Glutamatergic neuron (in vitro differentiated cells): Measurements from ENCODE around the gene NHLH2. TPM values are rescaled to one million over a fixed set of nuclear protein-coding genes. Genes with fewer than 3 reads are reported as not detected.

Source experiments
- DNase-seq: peaks from one replicate; pipeline ENCODE4 v3.0.0; 2022
- H3K27ac Mint-ChIP-seq: one replicate; pipeline ENCODE4 v1.8.0; 2020; ENCODE audit warnings: mild to moderate bottlenecking, mixed read lengths, inconsistent platforms; ENCODE audit not compliant: unreplicated experiment
- H3K27me3 Mint-ChIP-seq: one replicate; pipeline ENCODE4 v1.8.0; 2020; ENCODE audit warnings: mild to moderate bottlenecking, moderate library complexity, mixed read lengths, inconsistent platforms; ENCODE audit not compliant: unreplicated experiment
- H3K36me3 Mint-ChIP-seq: one replicate; pipeline ENCODE4 v1.8.0; 2020; ENCODE audit warnings: mild to moderate bottlenecking, mixed read lengths, inconsistent platforms; ENCODE audit not compliant: unreplicated experiment
- H3K4me1 Mint-ChIP-seq: one replicate; pipeline ENCODE4 v1.8.0; 2020; ENCODE audit warnings: mild to moderate bottlenecking, low read depth, mixed read lengths, inconsistent platforms; ENCODE audit not compliant: unreplicated experiment
- H3K4me3 Mint-ChIP-seq: one replicate; pipeline ENCODE4 v1.8.0; 2020; ENCODE audit warnings: mild to moderate bottlenecking, mixed read lengths, inconsistent platforms; ENCODE audit not compliant: unreplicated experiment
- H3K9me3 Mint-ChIP-seq: one replicate; pipeline ENCODE4 v1.8.0; 2020; ENCODE audit warnings: mild to moderate bottlenecking, moderate library complexity, mixed read lengths, inconsistent platforms; ENCODE audit not compliant: unreplicated experiment
- total RNA-seq: library from RNA; stranded (reverse); fragmentation: NEBNext Ultra II Directional; extraction: Animal tissue kit (Norgen Biotek cat#: 25700); gene quantifications from one replicate; pipeline ENCODE4 v1.2.1, GENCODE V29; 2021; ENCODE audit not compliant: unreplicated experiment
- TF ChIP-seq, protein P1 (sequence below): fragments of 200-600 bp; sonication (generic); IDR thresholded peaks from one replicate; pipeline ENCODE4 v1.5.0; 2021; ENCODE audit not compliant: partially characterized antibody, unreplicated experiment

The NHLH2 gene
- total RNA-seq, 1 donor from 2014 or later: 255 TPM

DNA sequence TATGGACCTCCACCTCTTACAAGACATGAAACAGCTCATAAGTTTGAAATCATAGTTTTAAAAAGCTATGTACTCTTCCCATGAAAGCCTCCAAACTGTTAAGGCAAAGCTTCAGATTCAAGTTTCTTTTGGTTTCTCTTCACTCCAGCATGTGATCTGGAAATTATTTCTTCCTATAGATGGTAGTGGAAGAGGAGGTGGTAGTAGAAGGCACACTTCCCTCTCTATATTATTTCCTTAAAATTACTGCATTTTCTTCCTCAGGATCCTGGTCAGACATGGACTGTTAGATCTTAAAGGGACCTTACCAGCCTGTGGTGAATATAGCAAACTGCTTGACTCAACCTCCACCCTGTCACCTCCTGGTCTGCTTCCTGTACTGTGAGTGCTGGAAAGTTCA lies 31.9 kb downstream of the NHLH2 start:
- no peaks in the 10 kb centered on the region for H3K36me3 Mint-ChIP-seq
- no peak overlapping the region for H3K27ac Mint-ChIP-seq
- peaks cover 5% of the 10 kb centered on the region for H3K9me3 Mint-ChIP-seq
- peaks cover 12% of the 10 kb centered on the region for H3K27me3 Mint-ChIP-seq
- TF ChIP-seq, protein P1, sequence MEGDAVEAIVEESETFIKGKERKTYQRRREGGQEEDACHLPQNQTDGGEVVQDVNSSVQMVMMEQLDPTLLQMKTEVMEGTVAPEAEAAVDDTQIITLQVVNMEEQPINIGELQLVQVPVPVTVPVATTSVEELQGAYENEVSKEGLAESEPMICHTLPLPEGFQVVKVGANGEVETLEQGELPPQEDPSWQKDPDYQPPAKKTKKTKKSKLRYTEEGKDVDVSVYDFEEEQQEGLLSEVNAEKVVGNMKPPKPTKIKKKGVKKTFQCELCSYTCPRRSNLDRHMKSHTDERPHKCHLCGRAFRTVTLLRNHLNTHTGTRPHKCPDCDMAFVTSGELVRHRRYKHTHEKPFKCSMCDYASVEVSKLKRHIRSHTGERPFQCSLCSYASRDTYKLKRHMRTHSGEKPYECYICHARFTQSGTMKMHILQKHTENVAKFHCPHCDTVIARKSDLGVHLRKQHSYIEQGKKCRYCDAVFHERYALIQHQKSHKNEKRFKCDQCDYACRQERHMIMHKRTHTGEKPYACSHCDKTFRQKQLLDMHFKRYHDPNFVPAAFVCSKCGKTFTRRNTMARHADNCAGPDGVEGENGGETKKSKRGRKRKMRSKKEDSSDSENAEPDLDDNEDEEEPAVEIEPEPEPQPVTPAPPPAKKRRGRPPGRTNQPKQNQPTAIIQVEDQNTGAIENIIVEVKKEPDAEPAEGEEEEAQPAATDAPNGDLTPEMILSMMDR: no peak
- no peak overlapping the region for H3K4me3 Mint-ChIP-seq
- H3K4me1 Mint-ChIP-seq: peaks cover 51% of the 10 kb centered on the region
- DNase-seq: no peak

GRCh38 chr1:115807723-115808122 lies 33.2 kb downstream of the NHLH2 start:
- no peak overlapping the region for H3K27ac Mint-ChIP-seq
- TF ChIP-seq, protein P1: peak; percentile 75
- peaks cover 4% of the 10 kb centered on the region for H3K9me3 Mint-ChIP-seq
- H3K27me3 Mint-ChIP-seq: peaks cover 10% of the 10 kb centered on the region
- H3K4me3 Mint-ChIP-seq: no peak overlapping the region
- peaks cover 4% of the 10 kb centered on the region for H3K36me3 Mint-ChIP-seq
- no peak for DNase-seq
- peaks cover 56% of the 10 kb centered on the region for H3K4me1 Mint-ChIP-seq

GRCh38 chr1:115805597-115805996 lies 35.3 kb downstream of the NHLH2 start:
- H3K4me3 Mint-ChIP-seq: peak overlapping the region; percentile 69
- DNase-seq: peak; percentile 71
- peaks cover 52% of the 10 kb centered on the region for H3K4me1 Mint-ChIP-seq
- TF ChIP-seq, protein P1: no peak
- peak overlapping the region; percentile 95 for H3K27ac Mint-ChIP-seq
- peaks cover 4% of the 10 kb centered on the region for H3K9me3 Mint-ChIP-seq
- peaks cover 4% of the 10 kb centered on the region for H3K36me3 Mint-ChIP-seq
- peaks cover 5% of the 10 kb centered on the region for H3K27me3 Mint-ChIP-seq

- peaks cover 6% of the 10 kb centered on the region for H3K9me3 Mint-ChIP-seq
- peaks cover 50% of the 10 kb centered on the region for H3K4me1 Mint-ChIP-seq
- H3K27ac Mint-ChIP-seq: no peak overlapping the region
- no peak overlapping the region for H3K4me3 Mint-ChIP-seq
- TF ChIP-seq, protein P1: no peak
- DNase-seq: no peak
- H3K27me3 Mint-ChIP-seq: peaks cover 5% of the 10 kb centered on the region
- peaks cover 4% of the 10 kb centered on the region for H3K36me3 Mint-ChIP-seq
Observed at GRCh38 chr1:115802416-115802815, 38.5 kb downstream of the NHLH2 start.

DNA sequence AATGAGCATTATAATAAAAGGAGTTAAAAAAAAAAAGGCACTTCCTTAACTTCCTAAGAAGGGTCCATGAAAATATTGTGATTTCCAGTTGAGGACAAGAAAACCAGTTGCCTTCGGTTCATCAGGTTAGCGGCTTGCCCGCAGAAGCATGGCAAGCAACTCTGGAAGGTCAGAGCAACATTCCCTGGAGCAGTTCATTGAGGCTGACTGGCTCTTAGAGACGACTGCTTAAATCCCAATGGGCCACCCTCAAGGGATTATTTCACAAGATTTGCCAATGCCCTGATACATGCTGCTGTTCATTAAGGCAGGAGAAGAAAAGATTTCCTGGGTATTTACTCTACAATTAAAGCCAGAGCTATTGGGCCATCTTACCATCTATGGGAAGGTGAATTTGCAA lies 43.4 kb downstream of the NHLH2 start:
- peaks cover 2% of the 10 kb centered on the region for H3K27me3 Mint-ChIP-seq
- no peak for DNase-seq
- H3K9me3 Mint-ChIP-seq: peaks cover 5% of the 10 kb centered on the region
- H3K4me3 Mint-ChIP-seq: peak overlapping the region; percentile 58
- peaks cover 58% of the 10 kb centered on the region for H3K4me1 Mint-ChIP-seq
- TF ChIP-seq, protein P1: no peak
- H3K27ac Mint-ChIP-seq: peak overlapping the region; percentile 77
- peaks cover 1% of the 10 kb centered on the region for H3K36me3 Mint-ChIP-seq
